GM12801 (cell line): ENCODE results near the gene KCTD16.

Experiments
- TF ChIP-seq, protein P1 (sequence below): IDR thresholded peaks from one replicate; pipeline ENCODE4 v1.5.1; 2011; ENCODE audit warnings: control low read depth; ENCODE audit not compliant: insufficient read length; ENCODE audit errors: extremely low read depth

The KCTD16 gene

DNA sequence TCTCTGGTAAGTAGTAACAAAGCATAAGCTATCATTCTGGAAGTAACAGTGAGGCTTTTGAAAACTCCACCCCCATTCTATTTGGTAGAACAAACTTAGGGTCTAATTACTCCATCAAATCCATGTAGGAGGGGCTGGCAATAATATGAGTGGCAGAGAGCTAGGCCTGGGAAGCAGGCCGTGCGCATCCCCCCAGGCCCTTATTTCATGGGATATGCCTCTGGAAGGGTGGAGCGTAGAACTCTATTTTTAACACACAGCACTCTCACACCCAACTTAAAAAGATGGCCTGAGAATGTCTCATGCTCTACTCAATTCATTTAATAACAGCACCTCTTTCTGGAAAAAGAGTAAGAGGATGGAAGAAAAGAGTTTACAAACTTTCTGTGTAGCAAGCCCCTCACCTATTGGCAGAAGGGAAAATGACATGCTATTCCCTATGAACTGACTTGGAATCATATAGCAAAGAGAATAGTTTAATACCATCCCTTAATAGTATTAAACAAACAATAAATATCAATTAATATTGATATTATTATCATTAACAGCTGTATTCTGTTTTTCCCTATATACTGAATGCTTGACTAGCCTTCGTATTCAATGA is 233.2 kb downstream of the KCTD16 start:
- TF ChIP-seq, protein P1, sequence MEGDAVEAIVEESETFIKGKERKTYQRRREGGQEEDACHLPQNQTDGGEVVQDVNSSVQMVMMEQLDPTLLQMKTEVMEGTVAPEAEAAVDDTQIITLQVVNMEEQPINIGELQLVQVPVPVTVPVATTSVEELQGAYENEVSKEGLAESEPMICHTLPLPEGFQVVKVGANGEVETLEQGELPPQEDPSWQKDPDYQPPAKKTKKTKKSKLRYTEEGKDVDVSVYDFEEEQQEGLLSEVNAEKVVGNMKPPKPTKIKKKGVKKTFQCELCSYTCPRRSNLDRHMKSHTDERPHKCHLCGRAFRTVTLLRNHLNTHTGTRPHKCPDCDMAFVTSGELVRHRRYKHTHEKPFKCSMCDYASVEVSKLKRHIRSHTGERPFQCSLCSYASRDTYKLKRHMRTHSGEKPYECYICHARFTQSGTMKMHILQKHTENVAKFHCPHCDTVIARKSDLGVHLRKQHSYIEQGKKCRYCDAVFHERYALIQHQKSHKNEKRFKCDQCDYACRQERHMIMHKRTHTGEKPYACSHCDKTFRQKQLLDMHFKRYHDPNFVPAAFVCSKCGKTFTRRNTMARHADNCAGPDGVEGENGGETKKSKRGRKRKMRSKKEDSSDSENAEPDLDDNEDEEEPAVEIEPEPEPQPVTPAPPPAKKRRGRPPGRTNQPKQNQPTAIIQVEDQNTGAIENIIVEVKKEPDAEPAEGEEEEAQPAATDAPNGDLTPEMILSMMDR, result no peak

DNA sequence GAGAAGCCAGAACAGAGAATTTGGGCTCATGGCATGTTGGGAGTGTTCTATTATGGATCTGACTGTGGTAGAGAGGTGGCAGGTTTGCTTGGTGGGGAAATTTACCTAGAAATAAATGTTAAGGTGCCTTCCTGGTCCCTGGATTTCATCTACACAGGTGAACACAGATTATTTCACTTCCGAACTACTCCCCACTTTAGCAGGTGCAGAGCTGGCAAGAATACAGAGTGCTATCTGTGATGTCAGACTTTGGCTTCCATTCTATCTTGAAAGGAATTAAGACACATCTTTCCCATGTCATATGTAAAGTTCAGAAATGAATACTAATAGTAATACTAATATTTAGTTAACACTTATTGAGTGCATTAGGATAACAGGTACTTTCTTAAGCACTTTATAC is 234.0 kb downstream of the KCTD16 start:
- TF ChIP-seq, protein P1, result no peak

DNA sequence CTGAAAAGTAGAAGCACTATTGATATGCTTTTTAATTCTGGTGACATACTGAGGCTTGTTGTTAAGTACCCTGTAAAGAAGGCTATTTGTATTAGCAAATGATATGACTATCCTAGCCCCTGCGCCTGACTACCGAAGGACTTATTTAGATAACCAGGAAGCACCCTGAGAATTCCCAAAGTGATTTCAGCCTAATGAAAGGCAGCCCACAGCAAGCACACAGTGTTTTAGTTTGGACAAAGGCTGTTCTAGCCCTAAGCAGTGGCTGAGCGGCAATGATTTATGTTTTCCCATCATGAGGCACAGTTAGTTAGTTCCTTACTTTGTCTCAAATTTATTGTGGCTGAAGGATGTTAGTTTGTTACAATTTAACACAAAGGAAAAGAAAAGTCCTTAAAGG is 235.3 kb downstream of the KCTD16 start:
- TF ChIP-seq, protein P1, result no peak

DNA sequence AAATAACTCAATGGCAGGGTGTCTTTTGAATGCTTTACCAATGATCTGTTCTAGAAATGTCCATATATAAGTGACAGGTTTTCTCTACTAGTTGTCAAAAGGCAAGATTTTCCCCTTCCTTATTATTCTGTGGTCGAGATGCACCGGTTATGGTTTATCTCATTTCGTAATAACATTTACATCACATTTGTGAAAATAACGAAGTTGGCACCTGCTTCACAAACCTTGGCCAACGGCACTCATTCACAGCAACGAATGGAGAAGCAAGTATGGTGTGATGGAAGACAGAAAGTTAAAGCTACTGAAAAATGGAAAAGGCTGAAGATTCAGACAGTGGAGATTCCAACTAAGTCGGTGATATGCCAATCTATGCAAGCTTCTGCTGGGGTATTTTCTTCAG is 235.8 kb downstream of the KCTD16 start:
- TF ChIP-seq, protein P1, result no peak

DNA sequence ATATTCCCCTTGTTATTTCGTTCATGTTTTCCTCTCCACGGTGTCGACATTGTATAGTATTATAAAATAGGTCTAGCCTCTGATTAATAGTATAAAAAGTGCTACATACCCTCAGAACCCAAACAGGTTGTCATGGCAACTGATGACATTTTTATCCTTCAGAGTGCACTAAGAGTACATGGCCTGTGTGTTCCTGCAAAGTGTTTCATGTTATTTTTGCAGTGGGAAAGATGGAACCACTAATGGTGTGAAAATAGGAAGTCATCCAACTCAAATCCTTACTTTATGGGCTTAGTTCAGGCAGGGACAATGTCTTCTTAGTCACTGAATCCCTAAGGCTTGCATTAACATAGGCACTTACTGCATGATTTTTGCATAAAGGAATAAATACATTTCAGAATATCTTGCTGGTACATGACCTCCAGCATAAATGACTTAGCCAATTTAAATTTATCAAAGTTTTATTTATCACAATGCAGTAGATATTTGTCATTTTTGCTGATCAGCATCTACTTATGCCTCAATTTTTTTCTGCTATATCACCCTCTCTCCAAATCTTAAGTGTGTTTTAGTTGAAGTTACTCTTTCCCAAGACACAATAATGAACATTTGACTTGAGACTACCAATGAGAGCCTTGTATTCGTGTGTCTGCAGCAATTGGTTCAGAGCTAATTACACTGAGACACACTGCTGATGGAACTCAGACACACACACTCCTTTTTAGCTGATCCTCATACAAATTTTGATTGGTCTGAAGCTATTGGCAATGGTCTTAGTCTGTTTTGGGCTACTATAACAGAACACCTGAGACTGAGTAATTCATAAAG is 243.7 kb downstream of the KCTD16 start:
- TF ChIP-seq, protein P1, result no peak

DNA sequence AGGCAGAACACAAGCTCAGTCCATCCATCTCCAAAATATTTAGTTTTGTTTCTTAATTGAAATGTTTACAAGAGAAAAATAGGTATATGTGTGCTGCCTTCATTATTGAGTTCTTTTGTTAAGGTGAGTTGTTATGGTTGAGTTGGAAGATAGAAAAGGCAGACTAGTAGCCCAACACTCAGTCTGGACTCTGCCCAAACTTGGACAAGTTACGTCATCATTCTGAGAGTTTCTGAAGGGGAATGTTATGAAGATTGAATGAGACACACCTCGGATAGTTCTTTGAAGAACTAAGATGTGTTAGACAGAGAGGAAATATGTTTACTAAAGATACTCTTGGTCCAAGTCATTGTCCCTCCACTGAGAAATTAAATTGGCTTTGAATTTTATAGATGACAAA is 245.5 kb downstream of the KCTD16 start:
- TF ChIP-seq, protein P1, result no peak

DNA sequence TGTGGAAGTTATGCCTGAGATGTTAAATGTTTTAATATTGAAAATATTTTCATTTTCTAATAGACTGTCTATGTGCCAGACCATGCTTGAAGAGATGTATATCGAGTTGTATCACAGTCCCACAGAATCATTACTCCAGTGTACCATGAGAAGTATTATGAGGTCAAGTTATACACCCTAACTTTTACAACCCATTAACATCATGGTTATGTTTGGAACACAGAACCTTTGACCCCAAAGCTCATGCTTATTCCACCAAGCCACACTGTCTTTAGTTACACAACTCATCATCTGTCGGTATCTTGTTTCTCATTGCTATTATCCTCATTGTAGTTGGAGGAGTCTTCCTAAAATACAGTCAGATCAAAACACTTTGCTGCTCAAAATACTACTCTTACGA is 248.0 kb downstream of the KCTD16 start:
- TF ChIP-seq, protein P1, result no peak
